IMR-90 (cell line): ENCODE measurements around the gene ZBTB38. TPM values are rescaled to one million over a fixed set of nuclear protein-coding genes. Genes with fewer than 3 reads are reported as not detected.

Experiments
- ATAC-seq: fragments of 200-7000 bp; cut with Tn5 transposase; 2 replicates; pipeline ENCODE4 v1.9.1; 2020; ENCODE audit warnings: low read depth, mild to moderate bottlenecking, moderate library complexity
- BruUV-seq: library from RNA; stranded (reverse); fragments of 400-500 nt; replicated peaks from 2 replicates; lab custom pipeline; 2021; lab: Mats Ljungman, UMichigan
- CTCF ChIA-PET: fragments of 300-600 bp; formaldehyde crosslinking; extraction: SDS; loops from one replicate; lab custom pipeline; 2021; ENCODE audit warnings: antibody characterized with exemption; lab: Yijun Ruan, JAX
- POLR2A ChIA-PET: fragments of 300-600 bp; sonication (Branson Sonifier 250); formaldehyde crosslinking; loops from one replicate; lab custom pipeline; 2022; ENCODE audit warnings: antibody characterized with exemption; ENCODE audit not compliant: unreplicated experiment; lab: Charles Lee
- DNase-seq: peaks from one replicate; pipeline ENCODE4 v3.0.0; 2013
- H2AFZ ChIP-seq: replicated peaks from 2 replicates; pipeline ENCODE3; 2013; ENCODE audit warnings: low read length, mild to moderate bottlenecking; ENCODE audit not compliant: poor library complexity
- H2AK5ac ChIP-seq: 2 replicates; pipeline ENCODE4 v1.6.1; 2013; ENCODE audit warnings: low read depth, low read length, inconsistent platforms
- H2AK9ac ChIP-seq: replicated peaks from 2 replicates; pipeline ENCODE3; 2013; ENCODE audit warnings: mild to moderate bottlenecking, low read depth, low read length, moderate library complexity; ENCODE audit not compliant: poor library complexity
- H2BK120ac ChIP-seq: 2 replicates; pipeline ENCODE4 v1.6.1; 2013; ENCODE audit warnings: low read depth, low read length, inconsistent platforms
- H2BK15ac ChIP-seq: 3 replicates; pipeline ENCODE4 v1.6.1; 2013; ENCODE audit warnings: low read depth, low read length, inconsistent platforms
- H2BK20ac ChIP-seq: 2 replicates; pipeline ENCODE4 v1.6.1; 2013; ENCODE audit warnings: low read depth, mild to moderate bottlenecking, inconsistent platforms, low read length, moderate library complexity
- H2BK5ac ChIP-seq: 2 replicates; pipeline ENCODE4 v1.6.1; 2013; ENCODE audit warnings: mild to moderate bottlenecking, low read depth, low read length, inconsistent platforms; ENCODE audit not compliant: poor library complexity, severe bottlenecking
- H3K14ac ChIP-seq: replicated peaks from 2 replicates; pipeline ENCODE4 v1.6.1; 2013; ENCODE audit warnings: low read depth, low read length, inconsistent platforms
- H3K18ac ChIP-seq: 2 replicates; pipeline ENCODE4 v1.6.1; 2013; ENCODE audit warnings: low read depth, low read length, control low read depth
- H3K23ac ChIP-seq: 2 replicates; pipeline ENCODE4 v1.6.1; 2013; ENCODE audit warnings: low read depth, low read length, inconsistent platforms
- H3K27ac ChIP-seq: 2 replicates; pipeline ENCODE4 v1.5.1; 2013; ENCODE audit warnings: mild to moderate bottlenecking, control low read depth, low read length; ENCODE audit not compliant: insufficient read depth
- H3K27me3 ChIP-seq: 2 replicates; pipeline ENCODE4 v1.6.1; 2013; ENCODE audit warnings: low read length; ENCODE audit not compliant: control insufficient read depth, insufficient read depth
- H3K36me3 ChIP-seq: 2 replicates; pipeline ENCODE4 v1.6.1; 2013; ENCODE audit warnings: low read length, mixed read lengths; ENCODE audit not compliant: control insufficient read depth, insufficient read depth
- H3K4ac ChIP-seq: 2 replicates; pipeline ENCODE4 v1.6.1; 2013; ENCODE audit warnings: low read depth, low read length, inconsistent platforms
- H3K4me1 ChIP-seq: 2 replicates; pipeline ENCODE4 v1.6.1; 2013; ENCODE audit warnings: low read length, mixed read lengths; ENCODE audit not compliant: control insufficient read depth, insufficient read depth
- H3K4me2 ChIP-seq: 2 replicates; pipeline ENCODE4 v1.6.1; 2013; ENCODE audit warnings: low read depth, mild to moderate bottlenecking, control low read depth, low read length, moderate library complexity
- H3K4me3 ChIP-seq: 2 replicates; pipeline ENCODE4 v1.5.1; 2013; ENCODE audit warnings: low read depth, mild to moderate bottlenecking, control low read depth, low read length, moderate library complexity; ENCODE audit not compliant: insufficient read depth
- H3K56ac ChIP-seq: 2 replicates; pipeline ENCODE4 v1.6.1; 2013; ENCODE audit warnings: low read length, inconsistent platforms; ENCODE audit not compliant: insufficient read depth; ENCODE audit errors: extremely low read depth
- H3K79me1 ChIP-seq, 2 experiments: 2 replicates each; pipeline ENCODE4 v1.6.1; 2013; ENCODE audit warnings: low read length in 2 of 2, inconsistent platforms in 1 of 2, low read depth in 1 of 2
- H3K9ac ChIP-seq: 2 replicates; pipeline ENCODE4 v1.6.1; 2013; ENCODE audit warnings: low read depth, low read length, control low read depth
- H3K9me1 ChIP-seq: 2 replicates; pipeline ENCODE4 v1.6.1; 2013; ENCODE audit warnings: low read length, inconsistent platforms; ENCODE audit not compliant: insufficient read depth
- H3K9me3 ChIP-seq: 2 replicates; pipeline ENCODE4 v1.6.1; 2013; ENCODE audit warnings: low read length; ENCODE audit not compliant: control insufficient read depth, insufficient read depth
- H4K20me1 ChIP-seq: 2 replicates; pipeline ENCODE4 v1.6.1; 2013; ENCODE audit warnings: low read length, inconsistent platforms; ENCODE audit not compliant: insufficient read depth
- H4K5ac ChIP-seq: 2 replicates; pipeline ENCODE4 v1.6.1; 2013; ENCODE audit warnings: mild to moderate bottlenecking, low read depth, low read length, control low read depth
- H4K8ac ChIP-seq, 2 experiments: 2 replicates each; pipeline ENCODE4 v1.6.1; 2013; ENCODE audit warnings: low read depth in 2 of 2, low read length in 2 of 2, control low read depth in 1 of 2, inconsistent platforms in 1 of 2
- H4K91ac ChIP-seq: 2 replicates; pipeline ENCODE4 v1.6.1; 2013; ENCODE audit warnings: low read depth, low read length, inconsistent platforms; ENCODE audit not compliant: insufficient read depth
- CHD1 ChIP-seq: IDR thresholded peaks from 2 replicates; pipeline ENCODE4 v1.6.1; 2012; ENCODE audit warnings: low read depth, low read length, improper control_type of control experiment
- CTCF ChIP-seq: conservative IDR thresholded peaks from 2 replicates; pipeline ENCODE4 v1.5.1; 2012; ENCODE audit warnings: mild to moderate bottlenecking, low read depth, low read length, improper control_type of control experiment
- RCOR1 ChIP-seq: IDR thresholded peaks from 2 replicates; pipeline ENCODE4 v1.6.1; 2012; ENCODE audit warnings: mild to moderate bottlenecking, low read length, improper control_type of control experiment; ENCODE audit not compliant: insufficient replicate concordance
- RFX5 ChIP-seq: IDR thresholded peaks from 2 replicates; pipeline ENCODE4 v1.8.0; 2012; ENCODE audit warnings: low read depth, mild to moderate bottlenecking, low read length, moderate library complexity
- WGBS, 2 experiments: methylation state at CpG; one replicate each; pipeline versions ENCODE4 v1.1.5 to v1.1.7; 2013; ENCODE audit warnings: missing lambda C conversion rate in 2 of 2; ENCODE audit not compliant: insufficient read length in 1 of 2; ENCODE audit errors: extremely low coverage in 2 of 2; 5-methylcytosine and 5-hydroxymethylcytosine counted together
- dilution Hi-C: fragments of 300-500 bp; cut with HindIII; formaldehyde crosslinking; loops from one replicate; pipeline ENCODE4 v1.14.3; 2018; ENCODE audit warnings: low sequenced_read_pairs; ENCODE audit not compliant: unreplicated experiment
- in situ Hi-C: fragments of 300-500 bp; cut with MboI; formaldehyde crosslinking; loops from 3 replicates; pipeline ENCODE4 v1.14.3; 2019; ENCODE audit warnings: low sequenced_read_pairs, inconsistent platforms, mixed read lengths
- intact Hi-C: fragments of 100-400 bp; cut with micrococcal nuclease; formaldehyde crosslinking; loops from 2 replicates; pipeline ENCODE4 v1.10.0; 2022
- polyA plus RNA-seq, 3 experiments: library from polyadenylated mRNA; depleted of rRNA; stranded (reverse); fragments of >200 nt; gene quantifications; 2 replicates each; pipeline ENCODE4 v1.2.3, GENCODE V29; 2012; ENCODE audit warnings: low replicate concordance in 1 of 3
- total RNA-seq: library from RNA; depleted of rRNA; stranded (reverse); fragments of >200 nt; gene quantifications from 2 replicates; pipeline ENCODE4 v1.2.3, GENCODE V29; 2012

ZBTB38 gene
- total and polyA plus RNA-seq, 2 of the 4 experiments (the other 2 are of a cell fraction): 44.9 to 274 TPM

DNA sequence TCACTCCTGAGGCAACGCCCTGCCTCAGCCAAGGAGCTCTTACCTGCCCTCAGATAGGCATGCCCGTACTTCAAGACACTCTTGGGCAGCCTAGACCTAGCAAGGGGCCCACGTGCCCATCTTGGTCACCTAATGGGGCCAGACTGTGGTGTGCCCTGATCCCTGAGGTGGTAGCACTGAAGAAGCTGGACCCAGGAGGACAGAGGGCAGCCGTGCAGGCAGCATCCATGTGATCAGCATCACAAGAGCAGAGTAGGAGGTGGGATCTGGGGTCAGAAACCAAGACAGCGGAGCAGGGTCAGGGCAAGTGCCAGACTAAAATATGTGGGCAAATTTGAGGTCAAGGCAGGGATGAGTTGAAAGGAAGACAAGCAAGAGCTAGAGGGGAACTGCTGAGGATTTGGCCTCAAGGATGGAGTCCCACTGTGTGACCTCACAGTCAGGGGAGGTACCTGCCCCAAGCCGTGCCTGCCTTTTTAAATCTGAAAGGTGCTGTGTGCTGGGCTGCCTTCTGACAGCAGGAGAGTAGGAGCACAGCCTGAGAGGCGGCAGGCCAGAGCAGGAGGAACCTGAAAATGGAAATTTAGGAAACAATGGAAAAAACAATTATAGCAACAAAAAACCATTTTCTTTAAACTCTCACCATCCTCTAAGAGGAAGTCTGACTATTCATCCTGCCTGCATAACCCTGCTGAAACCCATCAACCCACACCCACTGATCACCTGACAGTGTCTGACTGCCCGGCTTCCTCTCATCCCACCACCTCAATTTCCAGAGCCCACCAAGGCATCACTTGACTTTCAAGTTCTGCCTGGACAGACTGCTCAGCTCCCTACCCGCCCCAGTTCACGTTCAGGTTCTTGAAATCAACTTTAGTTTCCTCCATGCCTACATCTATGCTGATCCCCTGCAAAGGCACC, 7.3 kb downstream of the ZBTB38 start:
- ChIA-PET POLR2A (no interaction called here), CTCF (no interaction called here)
- H3K4me1 ChIP-seq: peaks cover 12% of the 10 kb centered on the region
- H3K18ac ChIP-seq: no peak overlapping the region
- no peaks in the 10 kb centered on the region for H3K9me3 ChIP-seq
- H3K4me3 ChIP-seq: no peak overlapping the region
- H3K9me1 ChIP-seq: peaks cover 21% of the 10 kb centered on the region
- no peak overlapping the region for H3K56ac ChIP-seq
- TF ChIP-seq CHD1 (no peak), RCOR1 (no peak), CTCF (no peak), RFX5 (no peak)
- H3K14ac ChIP-seq: peak overlapping the region; percentile 25; the same call in 1 of the 2 replicates
- intact Hi-C loops (no loop called here), dilution Hi-C loops (no loop called here), in situ Hi-C loops (no loop called here)
- H4K20me1 ChIP-seq: no peaks in the 10 kb centered on the region
- no peak for ATAC-seq
- peak overlapping the region; percentile 66 for H3K4ac ChIP-seq
- peak overlapping the region; percentile 60 for H2AK9ac ChIP-seq
- H2BK120ac ChIP-seq: peak overlapping the region; percentile 37; the same call in 1 of the 2 replicates
- no peak overlapping the region; the same call in 1 of the 2 replicates for H3K27ac ChIP-seq
- no peak overlapping the region for H3K9ac ChIP-seq
- H3K79me1 ChIP-seq: peaks cover 45 to 84% of the 10 kb centered on the region in 2 experiments
- H3K23ac ChIP-seq: peak overlapping the region; percentile 39; the same call in 1 of the 2 replicates
- peak overlapping the region; percentile 28 for H2BK5ac ChIP-seq
- no peaks in the 10 kb centered on the region for H3K27me3 ChIP-seq
- 95% methylated on average over 5 of the region's 10 CpGs; no CpG with 5 or more reads in 1 of the 2 experiments for WGBS, 2 experiments
- peaks cover 40% of the 10 kb centered on the region for H3K36me3 ChIP-seq
- peak overlapping the region; percentile 14; the same call in 1 of the 3 replicates for H2BK15ac ChIP-seq
- no peak for DNase-seq
- H3K4me2 ChIP-seq: no peak overlapping the region
- BruUV-seq: no TSS peak
- H2AFZ ChIP-seq: no peak overlapping the region
- peak overlapping the region; percentile 10; the same call in 1 of the 2 replicates for H2BK20ac ChIP-seq
- peak overlapping the region in 1 of 2 experiments; percentile 30; a peak in 2 of 4 replicates for H4K8ac ChIP-seq
- H2AK5ac ChIP-seq: peak overlapping the region; percentile 85
- peak overlapping the region; percentile 33; the same call in 1 of the 2 replicates for H4K91ac ChIP-seq
- peak overlapping the region; percentile 3; the same call in 1 of the 2 replicates for H4K5ac ChIP-seq
